PC-9 (cell line): ENCODE measurements around the gene C16orf90. TPM values are rescaled to one million over a fixed set of nuclear protein-coding genes. Genes with fewer than 3 reads are reported as not detected.

Experiments
- BruUV-seq: library from RNA; stranded (reverse); fragments of 400-500 nt; replicated peaks from 2 replicates; lab custom pipeline; 2021; lab: Mats Ljungman, UMichigan
- CTCF ChIA-PET: fragments of 300-600 bp; sonication (Branson Sonifier 250); formaldehyde crosslinking; loops from one replicate; lab custom pipeline; 2022; ENCODE audit warnings: antibody characterized with exemption; lab: Charles Lee
- POLR2A ChIA-PET: fragments of 300-600 bp; sonication (Branson Sonifier 250); formaldehyde crosslinking; loops from one replicate; lab custom pipeline; 2022; ENCODE audit warnings: antibody characterized with exemption; ENCODE audit not compliant: unreplicated experiment; lab: Charles Lee
- DNase-seq, 2 experiments: peaks; one replicate each; pipeline versions ENCODE4 v3.0.0 to v3.0.0-alpha.2; 2015 to 2022; ENCODE audit warnings: mixed read lengths in 1 of 2
- H2AFZ ChIP-seq: fragments of 200-600 bp; sonication (generic); 2 replicates; pipeline ENCODE4 v1.8.1; 2017; ENCODE audit warnings: antibody characterized with exemption
- H3F3A ChIP-seq: fragments of 200-600 bp; sonication (generic); 2 replicates; pipeline ENCODE4 v1.8.1; 2017; ENCODE audit warnings: antibody characterized with exemption, mild to moderate bottlenecking, low read depth; ENCODE audit not compliant: insufficient read depth
- H3K27ac ChIP-seq: fragments of 200-600 bp; sonication (generic); 2 replicates; pipeline ENCODE4 v1.6.1; 2016; ENCODE audit warnings: mixed run types
- H3K27me3 ChIP-seq: fragments of 200-600 bp; sonication (generic); 2 replicates; pipeline ENCODE4 v1.6.1; 2016; ENCODE audit warnings: low read depth, mixed run types; ENCODE audit not compliant: insufficient read depth
- H3K36me3 ChIP-seq: fragments of 200-600 bp; sonication (generic); 2 replicates; pipeline ENCODE4 v1.6.1; 2016; ENCODE audit warnings: low read depth, mixed run types
- H3K4me1 ChIP-seq: fragments of 200-600 bp; sonication (generic); replicated peaks from 2 replicates; pipeline ENCODE4 v1.6.1; 2016; ENCODE audit warnings: mixed run types; ENCODE audit not compliant: insufficient read depth
- H3K4me2 ChIP-seq: fragments of 200-600 bp; sonication (generic); 2 replicates; pipeline ENCODE4 v1.6.1; 2017; ENCODE audit warnings: mixed run types
- H3K4me3 ChIP-seq: fragments of 200-600 bp; sonication (generic); 2 replicates; pipeline ENCODE4 v1.6.1; 2016; ENCODE audit warnings: mixed run types
- H3K79me2 ChIP-seq: fragments of 200-600 bp; sonication (generic); 2 replicates; pipeline ENCODE4 v1.6.1; 2017; ENCODE audit warnings: low read depth, mixed run types
- H3K9me2 ChIP-seq: fragments of 200-600 bp; sonication (generic); 2 replicates; pipeline ENCODE4 v1.8.1; 2017; ENCODE audit warnings: mild to moderate bottlenecking; ENCODE audit not compliant: insufficient read depth
- H3K9me3 ChIP-seq: fragments of 200-600 bp; sonication (generic); 2 replicates; pipeline ENCODE4 v1.8.1; 2016; ENCODE audit warnings: low read depth; ENCODE audit not compliant: insufficient read depth
- H4K20me1 ChIP-seq: fragments of 200-600 bp; sonication (generic); 2 replicates; pipeline ENCODE4 v1.8.1; 2017; ENCODE audit not compliant: insufficient read depth
- EZH2 ChIP-seq: fragments of 200-600 bp; sonication (generic); IDR thresholded peaks from 2 replicates; pipeline ENCODE4 v1.8.0; 2017; ENCODE audit warnings: antibody characterized with exemption, low read depth
- intact Hi-C: fragments of 100-400 bp; cut with micrococcal nuclease; formaldehyde crosslinking; loops from one replicate; pipeline ENCODE4 v1.10.0; 2022; ENCODE audit not compliant: unreplicated experiment
- total RNA-seq: library from RNA; stranded (reverse); gene quantifications from 2 replicates; pipeline ENCODE4 v1.2.3, GENCODE V29; 2021
- TF ChIP-seq, protein P1 (sequence below): fragments of 200-600 bp; sonication (generic); conservative IDR thresholded peaks from 2 replicates; pipeline ENCODE4 v1.6.1; 2017; ENCODE audit warnings: mixed run types, antibody characterized with exemption, mild to moderate bottlenecking, moderate library complexity

Gene C16orf90
- total RNA-seq, 1 experiment from 2014 or later, result not detected

GRCh38 chr16:3520413-3520812 is 25.1 kb upstream of the C16orf90 start:
- TF ChIP-seq EZH2, result no peak
- TF ChIP-seq, protein P1, sequence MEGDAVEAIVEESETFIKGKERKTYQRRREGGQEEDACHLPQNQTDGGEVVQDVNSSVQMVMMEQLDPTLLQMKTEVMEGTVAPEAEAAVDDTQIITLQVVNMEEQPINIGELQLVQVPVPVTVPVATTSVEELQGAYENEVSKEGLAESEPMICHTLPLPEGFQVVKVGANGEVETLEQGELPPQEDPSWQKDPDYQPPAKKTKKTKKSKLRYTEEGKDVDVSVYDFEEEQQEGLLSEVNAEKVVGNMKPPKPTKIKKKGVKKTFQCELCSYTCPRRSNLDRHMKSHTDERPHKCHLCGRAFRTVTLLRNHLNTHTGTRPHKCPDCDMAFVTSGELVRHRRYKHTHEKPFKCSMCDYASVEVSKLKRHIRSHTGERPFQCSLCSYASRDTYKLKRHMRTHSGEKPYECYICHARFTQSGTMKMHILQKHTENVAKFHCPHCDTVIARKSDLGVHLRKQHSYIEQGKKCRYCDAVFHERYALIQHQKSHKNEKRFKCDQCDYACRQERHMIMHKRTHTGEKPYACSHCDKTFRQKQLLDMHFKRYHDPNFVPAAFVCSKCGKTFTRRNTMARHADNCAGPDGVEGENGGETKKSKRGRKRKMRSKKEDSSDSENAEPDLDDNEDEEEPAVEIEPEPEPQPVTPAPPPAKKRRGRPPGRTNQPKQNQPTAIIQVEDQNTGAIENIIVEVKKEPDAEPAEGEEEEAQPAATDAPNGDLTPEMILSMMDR, result no peak
- no peaks in the 10 kb centered on the region for H3K9me3 ChIP-seq
- H3K36me3 ChIP-seq, result peaks cover 9% of the 10 kb centered on the region; the same call in 1 of the 2 replicates
- H3F3A ChIP-seq, result peaks cover 20% of the 10 kb centered on the region; the same call in 1 of the 2 replicates
- intact Hi-C loops, result loop anchor here (10.0 kb wide), 1 partner anchor 124 kb away; no protein-coding TSS in a partner anchor
- no peak for DNase-seq
- CTCF ChIA-PET, result no interaction called here
- no peaks in the 10 kb centered on the region for H3K27me3 ChIP-seq
- POLR2A ChIA-PET, result no interaction called here
- no peaks in the 10 kb centered on the region for H4K20me1 ChIP-seq
- no peak overlapping the region for H3K4me2 ChIP-seq
- BruUV-seq, result no TSS peak
- H3K9me2 ChIP-seq, result no peaks in the 10 kb centered on the region
- no peaks in the 10 kb centered on the region for H3K79me2 ChIP-seq
- no peak overlapping the region for H2AFZ ChIP-seq
- no peak overlapping the region for H3K27ac ChIP-seq
- peaks cover 17% of the 10 kb centered on the region for H3K4me1 ChIP-seq
- H3K4me3 ChIP-seq, result no peak overlapping the region

- no TSS peak for BruUV-seq
- Histone ChIP-seq H3F3A (peaks cover 29% of the 10 kb centered on the region; the same call in 1 of the 2 replicates), H3K27me3 (no peaks in the 10 kb centered on the region), H3K36me3 (peaks cover 9% of the 10 kb centered on the region; the same call in 1 of the 2 replicates), H3K9me2 (no peaks in the 10 kb centered on the region), H4K20me1 (0 out of 2 replicates have a peak, but pooled peaks cover 5% of the 10 kb centered on the region), H2AFZ (no peak overlapping the region), H3K4me1 (peaks cover 26% of the 10 kb centered on the region), H3K79me2 (no peaks in the 10 kb centered on the region), H3K4me3 (no peak overlapping the region), H3K9me3 (no peaks in the 10 kb centered on the region), H3K27ac (no peak overlapping the region), H3K4me2 (0 out of 2 replicates have a peak overlapping the region, but pooled peaks have one; percentile 7)
- POLR2A ChIA-PET, result no interaction called here
- intact Hi-C loops, result no loop called here
- peak in 1 of 2 experiments; percentile 82 for DNase-seq
- CTCF ChIA-PET, result no interaction called here
- no peak for TF ChIP-seq EZH2
- TF ChIP-seq, protein P1, result no peak
These were observed 24.3 kb upstream of the C16orf90 start for GRCh38 chr16:3519581-3519980.

GRCh38 chr16:3518986-3519348 is 23.7 kb upstream of the C16orf90 start:
- H3K27me3 ChIP-seq, result no peaks in the 10 kb centered on the region
- H3K36me3 ChIP-seq, result peaks cover 9% of the 10 kb centered on the region; the same call in 1 of the 2 replicates
- CTCF ChIA-PET, result no interaction called here
- no peaks in the 10 kb centered on the region for H3K9me3 ChIP-seq
- BruUV-seq, result no TSS peak
- 0 out of 2 replicates have a peak, but pooled peaks cover 12% of the 10 kb centered on the region for H4K20me1 ChIP-seq
- H3K4me2 ChIP-seq, result no peak overlapping the region
- H2AFZ ChIP-seq, result no peak overlapping the region
- POLR2A ChIA-PET, result no interaction called here
- no peaks in the 10 kb centered on the region for H3K79me2 ChIP-seq
- H3K27ac ChIP-seq, result no peak overlapping the region
- H3F3A ChIP-seq, result peaks cover 35% of the 10 kb centered on the region; the same call in 1 of the 2 replicates
- no peak for DNase-seq
- H3K4me1 ChIP-seq, result peaks cover 32% of the 10 kb centered on the region
- intact Hi-C loops, result no loop called here
- no peak overlapping the region for H3K4me3 ChIP-seq
- TF ChIP-seq EZH2, result no peak
- TF ChIP-seq, protein P1, result no peak
- no peaks in the 10 kb centered on the region for H3K9me2 ChIP-seq
